IMR-90 (cell line): ENCODE data around the gene FAM168B.

Experiments
- BHLHE40 ChIP-seq: fragments of 150-350 bp; IDR thresholded peaks from 2 replicates; pipeline ENCODE4 v1.6.1; 2016; ENCODE audit warnings: mild to moderate bottlenecking, low read depth, low read length
- FOS ChIP-seq: fragments of 150-350 bp; IDR thresholded peaks from 2 replicates; pipeline ENCODE4 v1.6.1; 2016; ENCODE audit warnings: low read depth, low read length
- POLR2A ChIP-seq: IDR thresholded peaks from 2 replicates; pipeline ENCODE4 v1.6.1; 2012; ENCODE audit warnings: mild to moderate bottlenecking, low read depth, low read length
- SMC3 ChIP-seq: fragments of 150-350 bp; IDR thresholded peaks from 2 replicates; pipeline ENCODE4 v1.6.1; 2016; ENCODE audit warnings: low read depth, mild to moderate bottlenecking, antibody characterized with exemption, low read length, moderate library complexity
- TF ChIP-seq, protein P1 (sequence below): conservative IDR thresholded peaks from 2 replicates; pipeline ENCODE4 v1.5.1; 2012; ENCODE audit warnings: mild to moderate bottlenecking, low read depth, low read length, improper control_type of control experiment
- TF ChIP-seq, protein P2 (sequence below): fragments of 150-350 bp; IDR thresholded peaks from 2 replicates; pipeline ENCODE4 v1.6.1; 2017; ENCODE audit warnings: mild to moderate bottlenecking, antibody characterized with exemption, low read length, low read depth

DNA sequence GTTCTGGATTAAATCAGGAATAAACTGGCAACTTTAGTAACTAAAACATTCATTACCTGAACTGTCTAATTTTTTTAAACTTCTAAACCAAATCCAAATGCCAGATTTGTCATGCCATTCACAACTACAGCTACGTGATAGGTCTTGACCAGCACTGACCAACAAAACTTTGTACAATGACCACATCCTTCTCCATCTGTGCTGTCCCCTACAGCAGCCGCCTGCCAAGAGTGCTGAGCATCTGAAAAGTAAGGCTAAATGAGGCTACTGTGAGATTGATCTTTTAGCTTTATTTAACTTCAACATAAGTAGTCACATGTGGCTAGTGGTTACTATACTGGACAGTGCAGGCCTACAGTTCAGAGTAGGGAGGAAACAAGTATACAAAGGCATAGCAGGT lies 7.6 kb downstream of the FAM168B start:
- TF ChIP-seq, protein P1, sequence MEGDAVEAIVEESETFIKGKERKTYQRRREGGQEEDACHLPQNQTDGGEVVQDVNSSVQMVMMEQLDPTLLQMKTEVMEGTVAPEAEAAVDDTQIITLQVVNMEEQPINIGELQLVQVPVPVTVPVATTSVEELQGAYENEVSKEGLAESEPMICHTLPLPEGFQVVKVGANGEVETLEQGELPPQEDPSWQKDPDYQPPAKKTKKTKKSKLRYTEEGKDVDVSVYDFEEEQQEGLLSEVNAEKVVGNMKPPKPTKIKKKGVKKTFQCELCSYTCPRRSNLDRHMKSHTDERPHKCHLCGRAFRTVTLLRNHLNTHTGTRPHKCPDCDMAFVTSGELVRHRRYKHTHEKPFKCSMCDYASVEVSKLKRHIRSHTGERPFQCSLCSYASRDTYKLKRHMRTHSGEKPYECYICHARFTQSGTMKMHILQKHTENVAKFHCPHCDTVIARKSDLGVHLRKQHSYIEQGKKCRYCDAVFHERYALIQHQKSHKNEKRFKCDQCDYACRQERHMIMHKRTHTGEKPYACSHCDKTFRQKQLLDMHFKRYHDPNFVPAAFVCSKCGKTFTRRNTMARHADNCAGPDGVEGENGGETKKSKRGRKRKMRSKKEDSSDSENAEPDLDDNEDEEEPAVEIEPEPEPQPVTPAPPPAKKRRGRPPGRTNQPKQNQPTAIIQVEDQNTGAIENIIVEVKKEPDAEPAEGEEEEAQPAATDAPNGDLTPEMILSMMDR: no peak
- TF ChIP-seq SMC3 (no peak), POLR2A (no peak), FOS (no peak), BHLHE40 (no peak)
- TF ChIP-seq, protein P2, sequence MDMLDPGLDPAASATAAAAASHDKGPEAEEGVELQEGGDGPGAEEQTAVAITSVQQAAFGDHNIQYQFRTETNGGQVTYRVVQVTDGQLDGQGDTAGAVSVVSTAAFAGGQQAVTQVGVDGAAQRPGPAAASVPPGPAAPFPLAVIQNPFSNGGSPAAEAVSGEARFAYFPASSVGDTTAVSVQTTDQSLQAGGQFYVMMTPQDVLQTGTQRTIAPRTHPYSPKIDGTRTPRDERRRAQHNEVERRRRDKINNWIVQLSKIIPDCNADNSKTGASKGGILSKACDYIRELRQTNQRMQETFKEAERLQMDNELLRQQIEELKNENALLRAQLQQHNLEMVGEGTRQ: no peak
